MCF 10A (cell line): Measurements from ENCODE around the gene ZBTB45. TPM values are rescaled to one million over a fixed set of nuclear protein-coding genes. Genes with fewer than 3 reads are reported as not detected.

Experiments used
- BruUV-seq: library from RNA; stranded (reverse); fragments of 400-500 nt; replicated peaks from 2 replicates; lab custom pipeline; 2021; lab: Mats Ljungman, UMichigan
- CTCF ChIA-PET: fragments of 300-600 bp; sonication (Branson Sonifier 250); formaldehyde crosslinking; extraction: SDS; loops from one replicate; lab custom pipeline; 2021; ENCODE audit warnings: antibody characterized with exemption, inconsistent platforms; lab: Yijun Ruan, JAX
- POLR2A ChIA-PET: fragments of 300-600, 350-650 bp; sonication (Branson Sonifier 250); formaldehyde crosslinking; extraction: SDS; loops from one replicate; lab custom pipeline; 2020; ENCODE audit warnings: antibody characterized with exemption, inconsistent platforms; lab: Yijun Ruan, JAX
- DNase-seq: peaks from one replicate; pipeline ENCODE4 v3.0.0-alpha.2; 2018; ENCODE audit not compliant: unreplicated experiment
- H3K27ac Mint-ChIP-seq: one replicate; pipeline ENCODE4 v1.8.0; 2022; ENCODE audit warnings: mild to moderate bottlenecking, low read depth, mixed read lengths; ENCODE audit not compliant: unreplicated experiment
- H3K27me3 Mint-ChIP-seq: one replicate; pipeline ENCODE4 v1.8.0; 2022; ENCODE audit warnings: mixed read lengths; ENCODE audit not compliant: insufficient read depth, unreplicated experiment
- H3K36me3 Mint-ChIP-seq: one replicate; pipeline ENCODE4 v1.8.0; 2022; ENCODE audit warnings: mild to moderate bottlenecking, moderate library complexity, mixed read lengths; ENCODE audit not compliant: insufficient read depth, unreplicated experiment
- H3K4me1 Mint-ChIP-seq: one replicate; pipeline ENCODE4 v1.8.0; 2022; ENCODE audit warnings: mixed read lengths; ENCODE audit not compliant: insufficient read depth, unreplicated experiment
- H3K4me3 Mint-ChIP-seq: one replicate; pipeline ENCODE4 v1.8.0; 2022; ENCODE audit warnings: mild to moderate bottlenecking, moderate library complexity, mixed read lengths; ENCODE audit not compliant: unreplicated experiment
- H3K9me3 Mint-ChIP-seq: one replicate; pipeline ENCODE4 v1.8.0; 2022; ENCODE audit warnings: mixed read lengths; ENCODE audit not compliant: unreplicated experiment
- CTCF ChIP-seq: fragments of 200-600 bp; IDR thresholded peaks from one replicate; pipeline ENCODE4 v1.8.0; 2022; ENCODE audit warnings: antibody characterized with exemption, mild to moderate bottlenecking; ENCODE audit not compliant: unreplicated experiment
- intact Hi-C: fragments of 100-400 bp; cut with micrococcal nuclease; formaldehyde crosslinking; loops from 2 replicates; pipeline ENCODE4 v1.14.1; 2022
- total RNA-seq: library from RNA; stranded (reverse); gene quantifications from 2 replicates; pipeline ENCODE4 v1.2.3, GENCODE V29; 2022

ZBTB45 gene
- total RNA-seq, 1 experiment from 2014 or later = 12.8 TPM

- Mint-ChIP-seq H3K4me1 (peaks cover 20% of the 10 kb centered on the region), H3K27ac (peak overlapping the region; percentile 85), H3K4me3 (no peak overlapping the region), H3K36me3 (peaks cover 57% of the 10 kb centered on the region), H3K27me3 (no peaks in the 10 kb centered on the region), H3K9me3 (no peaks in the 10 kb centered on the region)
- intact Hi-C loops = no loop called here
- DNase-seq = no peak
- BruUV-seq = no TSS peak
- TF ChIP-seq CTCF = no peak
- CTCF ChIA-PET = no interaction called here
- POLR2A ChIA-PET = interaction anchor here (1.3 to 7.2 kb wide), 2 partner anchors 10 to 44 kb away, joined by 3 to 77 read pairs; partner anchors contain the start of gene ZBTB45
Observed at GRCh38 chr19:58563823-58564222, 44.2 kb upstream of the ZBTB45 start.

- DNase-seq = no peak
- POLR2A ChIA-PET = interaction anchor here (1.1 to 7.2 kb wide), 4 partner anchors 9 to 44 kb away, joined by 4 to 77 read pairs (median 26); partner anchors contain the start of genes MZF1 and ZBTB45
- intact Hi-C loops = no loop called here
- no TSS peak for BruUV-seq
- Mint-ChIP-seq H3K27me3 (no peaks in the 10 kb centered on the region), H3K9me3 (no peaks in the 10 kb centered on the region), H3K4me1 (peaks cover 14% of the 10 kb centered on the region), H3K36me3 (peaks cover 64% of the 10 kb centered on the region), H3K27ac (no peak overlapping the region), H3K4me3 (peak overlapping the region; percentile 66)
- CTCF ChIA-PET = no interaction called here
- TF ChIP-seq CTCF = no peak
Observed at GRCh38 chr19:58563034-58563573, 43.5 kb upstream of the ZBTB45 start.

GRCh38 chr19:58562122-58563033 lies 42.8 kb upstream of the ZBTB45 start:
- DNase-seq = no peak
- Mint-ChIP-seq H3K27me3 (no peaks in the 10 kb centered on the region), H3K9me3 (no peaks in the 10 kb centered on the region), H3K27ac (peak overlapping the region; percentile 54), H3K36me3 (peaks cover 62% of the 10 kb centered on the region), H3K4me3 (peak overlapping the region; percentile 66), H3K4me1 (peaks cover 17% of the 10 kb centered on the region)
- intact Hi-C loops = no loop called here
- TF ChIP-seq CTCF = no peak
- CTCF ChIA-PET = no interaction called here
- POLR2A ChIA-PET = interaction anchor here (0.8 to 7.2 kb wide), 7 partner anchors 10 to 199 kb away, joined by 4 to 77 read pairs (median 7); partner anchors contain the start of genes MZF1, TRIM28 and ZBTB45
- BruUV-seq = no TSS peak
